GM12878 (cell line): ENCODE results near the gene PPP5C.

Experiments
- ATF2 ChIP-seq: IDR thresholded peaks from 2 replicates; pipeline ENCODE4 v1.6.1; 2012; ENCODE audit warnings: low read length, inconsistent platforms
- CEBPB ChIP-seq, 2 experiments: fragments of 150-350 bp in 1 of 2; IDR thresholded peaks; 2 replicates each; pipeline ENCODE4 v1.6.1; 2012 to 2014; ENCODE audit warnings: low read depth in 2 of 2, low read length in 2 of 2, borderline replicate concordance in 1 of 2, inconsistent platforms in 1 of 2
- EP300 ChIP-seq, 2 experiments: fragments of 150-350 bp in 1 of 2; IDR thresholded peaks; 2 replicates each; pipeline ENCODE4 v1.6.1; 2011 to 2012; ENCODE audit warnings: low read depth in 2 of 2, low read length in 2 of 2, borderline replicate concordance in 1 of 2, improper control_type of control experiment in 1 of 2, inconsistent platforms in 1 of 2; ENCODE audit not compliant: control insufficient read depth in 1 of 2
- EZH2 ChIP-seq: IDR thresholded peaks from 2 replicates; pipeline ENCODE4 v1.6.1; 2012; ENCODE audit warnings: low read depth, mild to moderate bottlenecking, control low read depth, inconsistent platforms, low read length, borderline replicate concordance; ENCODE audit not compliant: control insufficient read depth
- FOXM1 ChIP-seq: IDR thresholded peaks from 2 replicates; pipeline ENCODE4 v1.6.1; 2012; ENCODE audit warnings: low read depth, mild to moderate bottlenecking, inconsistent platforms, low read length, moderate library complexity
- POLR2AphosphoS5 ChIP-seq: IDR thresholded peaks from 2 replicates; pipeline ENCODE4 v1.6.1; 2011; ENCODE audit warnings: mild to moderate bottlenecking, low read length, inconsistent platforms
- SPI1 ChIP-seq: IDR thresholded peaks from 2 replicates; pipeline ENCODE4 v1.6.1; 2011; ENCODE audit warnings: low read depth, mild to moderate bottlenecking, low read length, moderate library complexity, borderline replicate concordance; ENCODE audit not compliant: insufficient read depth
- SUZ12 ChIP-seq: fragments of 200-600 bp; sonication (generic); IDR thresholded peaks from one replicate; pipeline ENCODE4 v1.6.1; 2018; ENCODE audit warnings: antibody characterized with exemption, mild to moderate bottlenecking; ENCODE audit not compliant: unreplicated experiment
- TARDBP ChIP-seq: IDR thresholded peaks from 2 replicates; pipeline ENCODE4 v1.6.1; 2016; ENCODE audit warnings: borderline replicate concordance
- ZNF592 ChIP-seq: fragments of 450-650 bp; IDR thresholded peaks from 2 replicates; pipeline ENCODE4 v1.6.1; 2017; ENCODE audit warnings: mild to moderate bottlenecking, moderate library complexity
- TF ChIP-seq, protein P1 (sequence below): IDR thresholded peaks from 2 replicates; pipeline ENCODE4 v1.6.1; 2012; ENCODE audit warnings: low read depth, low read length, improper control_type of control experiment
- TF ChIP-seq, protein P2 (sequence below): fragments of 450-650 bp; IDR thresholded peaks from 2 replicates; pipeline ENCODE4 v1.6.1; 2016; ENCODE audit warnings: mild to moderate bottlenecking, moderate library complexity, borderline replicate concordance
- TF ChIP-seq, protein P3 (sequence below), 3 experiments: IDR thresholded peaks in 2 of 3; conservative IDR thresholded peaks in 1 of 3; 2 replicates each; pipeline ENCODE4 v1.5.1; 2011; ENCODE audit warnings: low read depth in 3 of 3, low read length in 3 of 3, mild to moderate bottlenecking in 3 of 3, control low read depth in 2 of 3, moderate library complexity in 2 of 3, inconsistent platforms in 1 of 3, mixed read lengths in 1 of 3; ENCODE audit not compliant: control insufficient read depth in 2 of 3, insufficient read depth in 1 of 3; ENCODE audit errors: extremely low read depth in 1 of 3

- TF ChIP-seq FOXM1 (no peak), ATF2 (no peak), POLR2AphosphoS5 (no peak), EZH2 (no peak), SPI1 (no peak), TARDBP (no peak), ZNF592 (no peak), EP300 (IDR thresholded peaks at IDR 0.05; ENCODE audit: borderline replicate concordance in 1 of 2, control insufficient read depth in 1 of 2, low read depth in 2 of 2, low read length in 2 of 2) (no peak), SUZ12 (no peak), CEBPB (IDR thresholded peaks at IDR 0.05; ENCODE audit: borderline replicate concordance in 1 of 2, low read depth in 2 of 2, low read length in 2 of 2) (no peak)
- TF ChIP-seq, protein P1, sequence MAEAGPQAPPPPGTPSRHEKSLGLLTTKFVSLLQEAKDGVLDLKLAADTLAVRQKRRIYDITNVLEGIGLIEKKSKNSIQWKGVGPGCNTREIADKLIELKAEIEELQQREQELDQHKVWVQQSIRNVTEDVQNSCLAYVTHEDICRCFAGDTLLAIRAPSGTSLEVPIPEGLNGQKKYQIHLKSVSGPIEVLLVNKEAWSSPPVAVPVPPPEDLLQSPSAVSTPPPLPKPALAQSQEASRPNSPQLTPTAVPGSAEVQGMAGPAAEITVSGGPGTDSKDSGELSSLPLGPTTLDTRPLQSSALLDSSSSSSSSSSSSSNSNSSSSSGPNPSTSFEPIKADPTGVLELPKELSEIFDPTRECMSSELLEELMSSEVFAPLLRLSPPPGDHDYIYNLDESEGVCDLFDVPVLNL, result no peak
- TF ChIP-seq, protein P2, sequence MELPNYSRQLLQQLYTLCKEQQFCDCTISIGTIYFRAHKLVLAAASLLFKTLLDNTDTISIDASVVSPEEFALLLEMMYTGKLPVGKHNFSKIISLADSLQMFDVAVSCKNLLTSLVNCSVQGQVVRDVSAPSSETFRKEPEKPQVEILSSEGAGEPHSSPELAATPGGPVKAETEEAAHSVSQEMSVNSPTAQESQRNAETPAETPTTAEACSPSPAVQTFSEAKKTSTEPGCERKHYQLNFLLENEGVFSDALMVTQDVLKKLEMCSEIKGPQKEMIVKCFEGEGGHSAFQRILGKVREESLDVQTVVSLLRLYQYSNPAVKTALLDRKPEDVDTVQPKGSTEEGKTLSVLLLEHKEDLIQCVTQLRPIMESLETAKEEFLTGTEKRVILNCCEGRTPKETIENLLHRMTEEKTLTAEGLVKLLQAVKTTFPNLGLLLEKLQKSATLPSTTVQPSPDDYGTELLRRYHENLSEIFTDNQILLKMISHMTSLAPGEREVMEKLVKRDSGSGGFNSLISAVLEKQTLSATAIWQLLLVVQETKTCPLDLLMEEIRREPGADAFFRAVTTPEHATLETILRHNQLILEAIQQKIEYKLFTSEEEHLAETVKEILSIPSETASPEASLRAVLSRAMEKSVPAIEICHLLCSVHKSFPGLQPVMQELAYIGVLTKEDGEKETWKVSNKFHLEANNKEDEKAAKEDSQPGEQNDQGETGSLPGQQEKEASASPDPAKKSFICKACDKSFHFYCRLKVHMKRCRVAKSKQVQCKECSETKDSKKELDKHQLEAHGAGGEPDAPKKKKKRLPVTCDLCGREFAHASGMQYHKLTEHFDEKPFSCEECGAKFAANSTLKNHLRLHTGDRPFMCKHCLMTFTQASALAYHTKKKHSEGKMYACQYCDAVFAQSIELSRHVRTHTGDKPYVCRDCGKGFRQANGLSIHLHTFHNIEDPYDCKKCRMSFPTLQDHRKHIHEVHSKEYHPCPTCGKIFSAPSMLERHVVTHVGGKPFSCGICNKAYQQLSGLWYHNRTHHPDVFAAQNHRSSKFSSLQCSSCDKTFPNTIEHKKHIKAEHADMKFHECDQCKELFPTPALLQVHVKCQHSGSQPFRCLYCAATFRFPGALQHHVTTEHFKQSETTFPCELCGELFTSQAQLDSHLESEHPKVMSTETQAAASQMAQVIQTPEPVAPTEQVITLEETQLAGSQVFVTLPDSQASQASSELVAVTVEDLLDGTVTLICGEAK, result no peak
- TF ChIP-seq, protein P3, sequence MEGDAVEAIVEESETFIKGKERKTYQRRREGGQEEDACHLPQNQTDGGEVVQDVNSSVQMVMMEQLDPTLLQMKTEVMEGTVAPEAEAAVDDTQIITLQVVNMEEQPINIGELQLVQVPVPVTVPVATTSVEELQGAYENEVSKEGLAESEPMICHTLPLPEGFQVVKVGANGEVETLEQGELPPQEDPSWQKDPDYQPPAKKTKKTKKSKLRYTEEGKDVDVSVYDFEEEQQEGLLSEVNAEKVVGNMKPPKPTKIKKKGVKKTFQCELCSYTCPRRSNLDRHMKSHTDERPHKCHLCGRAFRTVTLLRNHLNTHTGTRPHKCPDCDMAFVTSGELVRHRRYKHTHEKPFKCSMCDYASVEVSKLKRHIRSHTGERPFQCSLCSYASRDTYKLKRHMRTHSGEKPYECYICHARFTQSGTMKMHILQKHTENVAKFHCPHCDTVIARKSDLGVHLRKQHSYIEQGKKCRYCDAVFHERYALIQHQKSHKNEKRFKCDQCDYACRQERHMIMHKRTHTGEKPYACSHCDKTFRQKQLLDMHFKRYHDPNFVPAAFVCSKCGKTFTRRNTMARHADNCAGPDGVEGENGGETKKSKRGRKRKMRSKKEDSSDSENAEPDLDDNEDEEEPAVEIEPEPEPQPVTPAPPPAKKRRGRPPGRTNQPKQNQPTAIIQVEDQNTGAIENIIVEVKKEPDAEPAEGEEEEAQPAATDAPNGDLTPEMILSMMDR (IDR thresholded peaks at IDR 0.05 in 2 of 3, conservative IDR thresholded peaks at IDR 0.05 in 1 of 3; ENCODE audit: control insufficient read depth in 2 of 3, extremely low read depth in 1 of 3, insufficient read depth in 1 of 3, low read depth in 3 of 3, low read length in 3 of 3), result no peak
Measured at GRCh38 chr19:46344363-46344762, 2.5 kb upstream of the PPP5C start.
